Measurements from ENCODE around the gene WWC2.

Gene WWC2

GRCh38 chr4:183354219-183354618, 255.2 kb downstream of the WWC2 start:
- DNase-seq (ENCODE audit: low read depth), result no peak

GRCh38 chr4:183355405-183355804, 256.3 kb downstream of the WWC2 start:
- no peak for DNase-seq (ENCODE audit: low read depth)

GRCh38 chr4:183356173-183356830, 257.2 kb downstream of the WWC2 start:
- DNase-seq (ENCODE audit: low read depth), result no peak

- no peak for DNase-seq (ENCODE audit: low read depth)
Measured at GRCh38 chr4:183356931-183357675, 258.0 kb downstream of the WWC2 start.

- DNase-seq (ENCODE audit: low read depth), result no peak
Measured at GRCh38 chr4:183358215-183358755, 259.2 kb downstream of the WWC2 start.

- DNase-seq (ENCODE audit: low read depth), result no peak
Measured at GRCh38 chr4:183360161-183360919, 261.3 kb downstream of the WWC2 start.

- DNase-seq (ENCODE audit: low read depth), result no peak
Measured at GRCh38 chr4:183362036-183362435, 263.0 kb downstream of the WWC2 start.

- DNase-seq (ENCODE audit: low read depth), result no peak
Measured at GRCh38 chr4:183362916-183363542, 264.0 kb downstream of the WWC2 start.

GRCh38 chr4:183364025-183364424, 265.0 kb downstream of the WWC2 start:
- DNase-seq (ENCODE audit: low read depth), result no peak

- no peak for DNase-seq (ENCODE audit: low read depth)
Measured at GRCh38 chr4:183366206-183366835, 267.3 kb downstream of the WWC2 start.

- DNase-seq (ENCODE audit: low read depth), result no peak
Measured at GRCh38 chr4:183369073-183369472, 270.0 kb downstream of the WWC2 start.

All from stimulated activated CD4-positive, alpha-beta T cell treated with anti-CD3 and anti-CD28 coated beads, Interleukin-2, amount 100 ng/mL, for 4 hours (primary cell).